ENCODE measurements around the gene EXOSC2.

DNA sequence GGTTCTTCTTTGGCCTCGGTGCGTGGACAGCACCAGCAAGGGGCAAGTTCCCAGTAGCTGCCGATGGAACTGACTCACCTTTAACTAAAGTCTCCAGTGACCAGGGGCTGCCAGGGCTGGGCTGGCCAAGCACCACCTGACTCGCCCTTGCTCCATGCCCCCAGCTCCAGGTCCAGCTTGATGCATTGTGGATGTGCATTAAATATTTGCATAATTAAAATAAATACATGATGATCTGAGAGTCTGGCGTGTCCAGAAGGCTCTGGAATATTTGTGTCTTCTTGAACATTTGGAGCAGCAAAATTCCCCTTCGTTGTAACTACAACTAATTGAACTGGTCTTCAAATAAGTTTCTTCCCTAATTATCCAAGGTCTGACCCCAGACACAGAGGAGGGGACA, 38.7 kb upstream of the EXOSC2 start:
- no peak for TF ChIP-seq CTCF (IDR thresholded peaks at IDR 0.05)
- no peak for TF ChIP-seq ZFX (IDR thresholded peaks at IDR 0.05; ENCODE audit: borderline replicate concordance)

Data from 22Rv1 (cell line).